Measurements from ENCODE around the gene PSMB9.

DNA sequence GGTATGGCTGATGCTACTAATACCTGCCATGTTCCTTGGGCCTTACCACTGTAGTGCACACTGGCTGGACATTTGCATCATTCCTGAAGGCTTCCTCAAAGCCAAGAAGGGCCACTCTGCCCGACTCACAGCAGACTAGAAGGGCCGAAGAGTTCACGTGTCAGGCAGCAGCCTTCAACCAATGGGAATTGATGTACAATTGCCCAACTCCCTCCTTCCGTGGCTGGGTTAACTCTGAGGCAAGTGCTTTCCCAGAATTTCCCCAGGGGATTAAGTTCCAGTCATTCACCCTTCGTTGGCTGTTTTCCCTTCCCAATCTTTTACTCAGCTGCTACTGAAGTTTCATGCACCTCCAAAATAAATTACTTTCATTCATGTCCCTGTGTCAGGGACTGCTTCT lies 29.8 kb downstream of the PSMB9 start:
- TF ChIP-seq, protein P1, sequence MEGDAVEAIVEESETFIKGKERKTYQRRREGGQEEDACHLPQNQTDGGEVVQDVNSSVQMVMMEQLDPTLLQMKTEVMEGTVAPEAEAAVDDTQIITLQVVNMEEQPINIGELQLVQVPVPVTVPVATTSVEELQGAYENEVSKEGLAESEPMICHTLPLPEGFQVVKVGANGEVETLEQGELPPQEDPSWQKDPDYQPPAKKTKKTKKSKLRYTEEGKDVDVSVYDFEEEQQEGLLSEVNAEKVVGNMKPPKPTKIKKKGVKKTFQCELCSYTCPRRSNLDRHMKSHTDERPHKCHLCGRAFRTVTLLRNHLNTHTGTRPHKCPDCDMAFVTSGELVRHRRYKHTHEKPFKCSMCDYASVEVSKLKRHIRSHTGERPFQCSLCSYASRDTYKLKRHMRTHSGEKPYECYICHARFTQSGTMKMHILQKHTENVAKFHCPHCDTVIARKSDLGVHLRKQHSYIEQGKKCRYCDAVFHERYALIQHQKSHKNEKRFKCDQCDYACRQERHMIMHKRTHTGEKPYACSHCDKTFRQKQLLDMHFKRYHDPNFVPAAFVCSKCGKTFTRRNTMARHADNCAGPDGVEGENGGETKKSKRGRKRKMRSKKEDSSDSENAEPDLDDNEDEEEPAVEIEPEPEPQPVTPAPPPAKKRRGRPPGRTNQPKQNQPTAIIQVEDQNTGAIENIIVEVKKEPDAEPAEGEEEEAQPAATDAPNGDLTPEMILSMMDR (conservative IDR thresholded peaks at IDR 0.05 in 1 of 2, IDR thresholded peaks at IDR 0.05 in 1 of 2; ENCODE audit: low read depth in 1 of 2, low read length in 2 of 2) = no peak
- TF ChIP-seq EZH2 (IDR thresholded peaks at IDR 0.05; ENCODE audit: low read length, missing control alignments) = no peak

Measured in fibroblast of lung (primary cell).